ENCODE results near the gene ACOT4.
A peak's percentile ranks its signal among the peaks of the same experiment; 100 is the strongest.
"Not testable (repeated sequence)": the region's sequence is repeated elsewhere in the genome, so short reads cannot be mapped to it uniquely, and the experiment has no call there.

Gene ACOT4

GRCh38 chr14:73582102-73582979 lies 9.3 kb upstream of the ACOT4 start:
- not testable (repeated sequence) for DNase-seq

GRCh38 chr14:73588695-73589094 lies 3.0 kb upstream of the ACOT4 start:
- DNase-seq = no peak

- DNase-seq = no peak
Measured at GRCh38 chr14:73589116-73589515, 2.6 kb upstream of the ACOT4 start.

GRCh38 chr14:73590673-73591004 lies 1.0 kb upstream of the ACOT4 start:
- DNase-seq = not testable (repeated sequence)

- no peak for DNase-seq
Measured at GRCh38 chr14:73594491-73594890, 2.8 kb downstream of the ACOT4 start.

GRCh38 chr14:73599499-73599898 lies 7.8 kb downstream of the ACOT4 start:
- no peak for DNase-seq

GRCh38 chr14:73602994-73603393 lies 11.3 kb downstream of the ACOT4 start:
- DNase-seq = no peak

- DNase-seq = no peak
Measured at GRCh38 chr14:73606271-73606670, 14.6 kb downstream of the ACOT4 start.

- no peak for DNase-seq
Measured at GRCh38 chr14:73607241-73607640, 15.6 kb downstream of the ACOT4 start.

- no peak for DNase-seq
Measured at GRCh38 chr14:73610687-73611086, 19.0 kb downstream of the ACOT4 start.

- peak; percentile 56 to 63 for DNase-seq
Measured at GRCh38 chr14:73612339-73613045, 20.8 kb downstream of the ACOT4 start, which contains the start of gene ACOT6. Gene ACOT6 (plus strand): TSS chr14:73612517. CDS start chr14:73612572, 55 bp downstream.

- DNase-seq = no peak
Measured at GRCh38 chr14:73613046-73613383, 21.3 kb downstream of the ACOT4 start.

- DNase-seq = no peak
Measured at GRCh38 chr14:73613419-73613963, 21.8 kb downstream of the ACOT4 start.

- no peak for DNase-seq
Measured at GRCh38 chr14:73616831-73617230, 25.2 kb downstream of the ACOT4 start.

- no peak for DNase-seq
Measured at GRCh38 chr14:73619524-73619923, 27.9 kb downstream of the ACOT4 start.

- no peak for DNase-seq
Measured at GRCh38 chr14:73620268-73620667, 28.6 kb downstream of the ACOT4 start.

GRCh38 chr14:73623504-73624054 lies 31.9 kb downstream of the ACOT4 start:
- no peak for DNase-seq

- DNase-seq = no peak
Measured at GRCh38 chr14:73625706-73626105, 34.0 kb downstream of the ACOT4 start.

- DNase-seq = no peak
Measured at GRCh38 chr14:73627151-73627558, 35.5 kb downstream of the ACOT4 start.

- DNase-seq = no peak
Measured at GRCh38 chr14:73630009-73630780, 38.5 kb downstream of the ACOT4 start.

GRCh38 chr14:73633116-73634010 lies 41.7 kb downstream of the ACOT4 start:
- DNase-seq = peak; percentile 53 to 61

All from activated CD4-positive, alpha-beta T cell treated with anti-CD3 and anti-CD28 coated beads for 4 hours (primary cell).